Bronchial epithelial cell (primary cell): ENCODE data around the gene SLC2A10. TPM values are rescaled to one million over a fixed set of nuclear protein-coding genes. Genes with fewer than 3 reads are reported as not detected.

Source experiments
- DNase-seq: peaks from one replicate; pipeline ENCODE4 v3.0.0-alpha.2; 2010; ENCODE audit warnings: low read depth
- FAIRE-seq: peaks from 2 replicates; lab custom pipeline; 2011; peaks lifted over from hg19 to GRCh38; lab: Jason Lieb, UNC
- H3K27me3 ChIP-seq: 2 replicates; pipeline ENCODE4 v1.5.1; 2011; ENCODE audit warnings: low read length; ENCODE audit not compliant: control insufficient read depth, insufficient read depth
- H3K36me3 ChIP-seq: 2 replicates; pipeline ENCODE4 v1.5.1; 2011; ENCODE audit warnings: low read length; ENCODE audit not compliant: control insufficient read depth, insufficient read depth
- H3K4me3 ChIP-seq: 2 replicates; pipeline ENCODE4 v1.5.1; 2011; ENCODE audit warnings: mild to moderate bottlenecking, low read depth, low read length, control low read depth
- CTCF ChIP-seq: IDR thresholded peaks from 2 replicates; pipeline ENCODE4 v1.5.1; 2011; ENCODE audit warnings: mild to moderate bottlenecking, moderate library complexity, low read length, control low read depth, inconsistent platforms; ENCODE audit not compliant: insufficient read depth, severe bottlenecking
- total RNA-seq: library from RNA; depleted of rRNA; stranded (reverse); fragments of >200 nt; gene quantifications from 2 replicates; pipeline ENCODE4 v1.2.1, GENCODE V29; 2014

SLC2A10 gene
- total RNA-seq, 1 donor from 2014 or later = 19.2 TPM

GRCh38 chr20:46740214-46740609, 30.8 kb downstream of the SLC2A10 start:
- Histone ChIP-seq H3K36me3 (no peaks in the 10 kb centered on the region), H3K4me3 (no peak overlapping the region), H3K27me3 (no peaks in the 10 kb centered on the region)
- DNase-seq = no peak
- TF ChIP-seq CTCF = no peak
- no peak for FAIRE-seq

GRCh38 chr20:46741924-46742668, 32.6 kb downstream of the SLC2A10 start:
- no peaks in the 10 kb centered on the region for H3K27me3 ChIP-seq
- H3K36me3 ChIP-seq = no peaks in the 10 kb centered on the region
- no peak for TF ChIP-seq CTCF
- DNase-seq (no peak), FAIRE-seq (no peak)
- no peak overlapping the region for H3K4me3 ChIP-seq

GRCh38 chr20:46742669-46743045, 33.2 kb downstream of the SLC2A10 start:
- no peaks in the 10 kb centered on the region for H3K36me3 ChIP-seq
- FAIRE-seq (no peak), DNase-seq (no peak)
- H3K4me3 ChIP-seq = no peak overlapping the region
- TF ChIP-seq CTCF = no peak
- no peaks in the 10 kb centered on the region for H3K27me3 ChIP-seq

- Histone ChIP-seq H3K27me3 (no peaks in the 10 kb centered on the region), H3K4me3 (no peak overlapping the region), H3K36me3 (no peaks in the 10 kb centered on the region)
- no peak for DNase-seq
- no peak for FAIRE-seq
- no peak for TF ChIP-seq CTCF
These were observed 33.6 kb downstream of the SLC2A10 start for GRCh38 chr20:46743088-46743487.

GRCh38 chr20:46746956-46747526, 37.6 kb downstream of the SLC2A10 start:
- H3K4me3 ChIP-seq = no peak overlapping the region
- no peaks in the 10 kb centered on the region for H3K27me3 ChIP-seq
- no peaks in the 10 kb centered on the region for H3K36me3 ChIP-seq
- FAIRE-seq = no peak
- no peak for TF ChIP-seq CTCF
- peak; percentile 74 for DNase-seq
